A549 (cell line): Measurements from ENCODE around the gene BCL6B. TPM values are rescaled to one million over a fixed set of nuclear protein-coding genes. Genes with fewer than 3 reads are reported as not detected.
"Not testable (repeated sequence)": the region's sequence is repeated elsewhere in the genome, so short reads cannot be mapped to it uniquely, and the experiment has no call there.

ENCODE experiments used
- ATAC-seq, 2 experiments: fragments of 200-7000 bp in 1 of 2; fragments of >200 bp in 1 of 2; cut with Nextera tagmentation in 1 of 2; cut with Tn5 transposase in 1 of 2; 3 replicates each; pipeline versions ENCODE4 v1.8.0 to v1.9.1; 2018 to 2020; ENCODE audit warnings: mild to moderate bottlenecking in 1 of 2, moderate library complexity in 1 of 2
- CTCF ChIA-PET: fragments of 300-600 bp; sonication (Branson Sonifier 250); formaldehyde crosslinking; extraction: SDS; loops from one replicate; lab custom pipeline; 2021; ENCODE audit warnings: antibody characterized with exemption, inconsistent platforms; lab: Yijun Ruan, JAX
- POLR2A ChIA-PET: fragments of 350-600 bp; formaldehyde crosslinking; extraction: SDS; loops from one replicate; lab custom pipeline; 2021; ENCODE audit warnings: antibody characterized with exemption, inconsistent platforms; lab: Yijun Ruan, JAX
- DNase-seq, 2 experiments: peaks; one replicate each; pipeline versions ENCODE4 v3.0.0 to v3.0.0-alpha.2; 2011 to 2016; ENCODE audit warnings: low read depth in 1 of 2, low spot score in 1 of 2
- FAIRE-seq: peaks from 2 replicates; lab custom pipeline; 2011; peaks lifted over from hg19 to GRCh38; lab: Jason Lieb, UNC
- H3K27ac ChIP-seq, 2 experiments: fragments of >200 bp; sonication (Bioruptor Twin); formaldehyde crosslinking; 3 replicates each; pipeline ENCODE4 v1.5.1; 2016 to 2017
- H3K4me1 ChIP-seq: fragments of >200 bp; sonication (Bioruptor Twin); formaldehyde crosslinking; 3 replicates; pipeline ENCODE4 v1.6.1; 2016
- H3K4me2 ChIP-seq: fragments of >200 bp; sonication (Bioruptor Twin); formaldehyde crosslinking; 3 replicates; pipeline ENCODE4 v1.6.1; 2016
- H3K4me3 ChIP-seq: fragments of >200 bp; sonication (Bioruptor Twin); formaldehyde crosslinking; 3 replicates; pipeline ENCODE4 v1.5.1; 2016
- H3K9me3 ChIP-seq: fragments of >200 bp; sonication (Bioruptor Twin); formaldehyde crosslinking; 3 replicates; pipeline ENCODE4 v1.6.1; 2016
- CHD2 ChIP-seq: fragments of 150-350 bp; IDR thresholded peaks from 2 replicates; pipeline ENCODE4 v1.6.1; 2014; ENCODE audit warnings: low read length; ENCODE audit not compliant: partially characterized antibody
- CHD4 ChIP-seq: fragments of 200-600 bp; sonication (generic); IDR thresholded peaks from 2 replicates; pipeline ENCODE4 v1.6.1; 2016; ENCODE audit warnings: antibody characterized with exemption, mild to moderate bottlenecking, borderline replicate concordance
- FOSB ChIP-seq: fragments of 250-450 bp; sonication (Bioruptor Pico); IDR thresholded peaks from 2 replicates; pipeline ENCODE4 v1.5.0; 2020; ENCODE audit warnings: mild to moderate bottlenecking, moderate library complexity
- FOSL2 ChIP-seq, 2 experiments: fragments of 450-650 bp in 1 of 2; fragments of >200 bp in 1 of 2; sonication (Bioruptor Twin) in 1 of 2; formaldehyde crosslinking; IDR thresholded peaks; 2 replicates each; pipeline versions ENCODE4 v1.5.0 to v1.6.1; 2016 to 2020; ENCODE audit warnings: mild to moderate bottlenecking in 1 of 2, moderate library complexity in 1 of 2
- FOXS1 ChIP-seq: fragments of 250-450 bp; sonication (Bioruptor Pico); IDR thresholded peaks from 2 replicates; pipeline ENCODE4 v1.5.0; 2020; ENCODE audit warnings: mild to moderate bottlenecking, moderate library complexity
- HOXB13 ChIP-seq: fragments of 250-450 bp; sonication (Bioruptor Pico); IDR thresholded peaks from 2 replicates; pipeline ENCODE4 v1.5.0; 2020; ENCODE audit warnings: low read depth, mild to moderate bottlenecking, moderate library complexity
- JUN ChIP-seq, 2 experiments: fragments of >200 bp; sonication (Bioruptor Twin); formaldehyde crosslinking; IDR thresholded peaks; 2 replicates in 1 of 2; 3 replicates in 1 of 2; pipeline ENCODE4 v1.6.1; 2016 to 2017
- JUNB ChIP-seq: fragments of >200 bp; sonication (Bioruptor Twin); formaldehyde crosslinking; IDR thresholded peaks from 2 replicates; pipeline ENCODE4 v1.6.1; 2016
- MAFK ChIP-seq: fragments of 450-650 bp; IDR thresholded peaks from 2 replicates; pipeline ENCODE4 v1.6.1; 2014; ENCODE audit not compliant: partially characterized antibody
- NR3C1 ChIP-seq: fragments of >200 bp; sonication (Bioruptor Twin); formaldehyde crosslinking; IDR thresholded peaks from 3 replicates; pipeline ENCODE4 v1.6.1; 2017
- POLR2AphosphoS2 ChIP-seq: conservative IDR thresholded peaks from 2 replicates; pipeline ENCODE4 v1.6.1; 2012; ENCODE audit warnings: low read length, improper control_type of control experiment, inconsistent platforms
- SMC3 ChIP-seq: fragments of >200 bp; sonication (Bioruptor Twin); formaldehyde crosslinking; IDR thresholded peaks from 3 replicates; pipeline ENCODE4 v1.6.1; 2018; ENCODE audit warnings: inconsistent platforms
- TP53 ChIP-seq: fragments of 250-450 bp; sonication (Bioruptor Pico); IDR thresholded peaks from 2 replicates; pipeline ENCODE4 v1.5.0; 2021; ENCODE audit warnings: mild to moderate bottlenecking, moderate library complexity
- WGBS: methylation state at CpG from one replicate; pipeline ENCODE4 v1.1.6; 2017; ENCODE audit errors: missing lambda C conversion rate; 5-methylcytosine and 5-hydroxymethylcytosine counted together
- polyA minus RNA-seq: library from RNA; depleted of rRNA, polyadenylated mRNA; stranded (reverse); fragments of >200 nt; gene quantifications from 2 replicates; pipeline ENCODE4 v1.2.3, GENCODE V29; 2011; rRNA and poly(A)+ RNA removed
- polyA plus RNA-seq, 4 experiments: library from polyadenylated mRNA; depleted of rRNA in 3 of 4; stranded (reverse); fragments of >200 nt; fragmentation: RNase III in 1 of 4; extraction: RNeasy Plus Mini Kit Qiagen cat#74134 plus additional on column Dnase treatment in 1 of 4; gene quantifications; 2 replicates in 3 of 4; 3 replicates in 1 of 4; pipeline ENCODE4 v1.2.3, GENCODE V29; 2011 to 2017
- TF ChIP-seq, protein P1 (sequence below): fragments of >200 bp; sonication (Bioruptor Twin); formaldehyde crosslinking; IDR thresholded peaks from 2 replicates; pipeline ENCODE4 v1.6.1; 2016
- TF ChIP-seq, protein P2 (sequence below): fragments of >200 bp; sonication (Bioruptor Twin); formaldehyde crosslinking; IDR thresholded peaks from 3 replicates; pipeline ENCODE4 v1.6.1; 2016
- TF ChIP-seq, protein P3 (sequence below): IDR thresholded peaks from 2 replicates; pipeline ENCODE4 v1.6.1; 2012
- TF ChIP-seq, protein P4 (sequence below): fragments of 450-650 bp; IDR thresholded peaks from 2 replicates; pipeline ENCODE4 v1.6.1; 2014; ENCODE audit warnings: antibody characterized with exemption

BCL6B gene, protein sequence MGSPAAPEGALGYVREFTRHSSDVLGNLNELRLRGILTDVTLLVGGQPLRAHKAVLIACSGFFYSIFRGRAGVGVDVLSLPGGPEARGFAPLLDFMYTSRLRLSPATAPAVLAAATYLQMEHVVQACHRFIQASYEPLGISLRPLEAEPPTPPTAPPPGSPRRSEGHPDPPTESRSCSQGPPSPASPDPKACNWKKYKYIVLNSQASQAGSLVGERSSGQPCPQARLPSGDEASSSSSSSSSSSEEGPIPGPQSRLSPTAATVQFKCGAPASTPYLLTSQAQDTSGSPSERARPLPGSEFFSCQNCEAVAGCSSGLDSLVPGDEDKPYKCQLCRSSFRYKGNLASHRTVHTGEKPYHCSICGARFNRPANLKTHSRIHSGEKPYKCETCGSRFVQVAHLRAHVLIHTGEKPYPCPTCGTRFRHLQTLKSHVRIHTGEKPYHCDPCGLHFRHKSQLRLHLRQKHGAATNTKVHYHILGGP
- polyA plus RNA-seq (2011; rRNA removed) (0.16 TPM in 1 of 2 replicates, not detected in the other), polyA plus RNA-seq (2017; fragmentation: RNase III; extraction: RNeasy Plus Mini Kit Qiagen cat#74134 plus additional on column Dnase treatment) (0.03 to 0.04 TPM in 2 of 3 replicates, not detected in the other), polyA minus RNA-seq (not detected in 2 replicates)
- polyA plus RNA-seq (2012; cell fraction: cytosol; rRNA removed) = 0.01 TPM in 1 of 2 replicates, not detected in the other
- 0.02 and 0.05 TPM in 2 replicates for polyA plus RNA-seq (2012; cell fraction: nucleus; rRNA removed)

- WGBS = 86% methylated on average over 46 of the region's 47 CpGs
- POLR2A ChIA-PET = interaction anchor here (1.3 kb wide), 1 partner anchor 13 kb away, joined by 16 read pairs; the partner anchor contains the start of gene SLC16A13
These were observed at the start of gene BCL6B for GRCh38 chr17:7022781-7023571. TSS of gene BCL6B (plus strand) at chr17:7023050. CDS start at chr17:7023672, 622 bp downstream.

GRCh38 chr17:6979440-6979839 is 43.4 kb upstream of the BCL6B start:
- DNase-seq, H3K4me2 ChIP-seq, H3K4me1 ChIP-seq, POLR2A ChIA-PET, H3K9me3 ChIP-seq, H3K27ac ChIP-seq, H3K4me3 ChIP-seq, ATAC-seq, FAIRE-seq: not testable (repeated sequence)
- CTCF ChIA-PET = interaction anchor here (1.1 to 2.5 kb wide), 7 partner anchors 10 to 136 kb away, joined by 3 to 7 read pairs (median 3); no protein-coding TSS in a partner anchor
- WGBS = 85% methylated on average over 5 of the region's 5 CpGs

More at GRCh38 chr17:7022781-7023571, at the start of gene BCL6B:
- ATAC-seq (no peak), DNase-seq (no peak), FAIRE-seq (no peak)
- Histone ChIP-seq H3K9me3 (no peaks in the 10 kb centered on the region), H3K4me1 (peaks cover 24% of the 10 kb centered on the region), H3K4me2 (peak within 1 kb of the TSS; percentile 65), H3K4me3 (peak within 1 kb of the TSS; percentile 9; the same call in 1 of the 3 replicates), H3K27ac (peak within 1 kb of the TSS; percentile 42 to 71; a peak in 5 of 6 replicates)
- CTCF ChIA-PET = interaction anchor here (0.6 to 11.4 kb wide), 24 partner anchors 8 to 576 kb away, joined by 3 to 77 read pairs (median 6); no protein-coding TSS in a partner anchor
- no peak for TF ChIP-seq MAFK
- no peak for TF ChIP-seq FOSL2 (IDR thresholded peaks at IDR 0.05)
- no peak for TF ChIP-seq FOSL2 (CRISPR knock-in tag; IDR thresholded peaks at IDR 0.05)
- no peak for TF ChIP-seq CHD2
- TF ChIP-seq JUNB = no peak
- TF ChIP-seq SMC3 = no peak
- no peak for TF ChIP-seq HOXB13 (CRISPR knock-in tag)
- no peak for TF ChIP-seq FOSB (CRISPR knock-in tag)
- TF ChIP-seq, protein P1, sequence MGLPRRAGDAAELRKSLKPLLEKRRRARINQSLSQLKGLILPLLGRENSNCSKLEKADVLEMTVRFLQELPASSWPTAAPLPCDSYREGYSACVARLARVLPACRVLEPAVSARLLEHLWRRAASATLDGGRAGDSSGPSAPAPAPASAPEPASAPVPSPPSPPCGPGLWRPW = no peak
- no peak for TF ChIP-seq POLR2AphosphoS2
- TF ChIP-seq JUN (IDR thresholded peaks at IDR 0.05) = no peak
- no peak for TF ChIP-seq TP53 (CRISPR knock-in tag)
- no peak for TF ChIP-seq NR3C1

DNA sequence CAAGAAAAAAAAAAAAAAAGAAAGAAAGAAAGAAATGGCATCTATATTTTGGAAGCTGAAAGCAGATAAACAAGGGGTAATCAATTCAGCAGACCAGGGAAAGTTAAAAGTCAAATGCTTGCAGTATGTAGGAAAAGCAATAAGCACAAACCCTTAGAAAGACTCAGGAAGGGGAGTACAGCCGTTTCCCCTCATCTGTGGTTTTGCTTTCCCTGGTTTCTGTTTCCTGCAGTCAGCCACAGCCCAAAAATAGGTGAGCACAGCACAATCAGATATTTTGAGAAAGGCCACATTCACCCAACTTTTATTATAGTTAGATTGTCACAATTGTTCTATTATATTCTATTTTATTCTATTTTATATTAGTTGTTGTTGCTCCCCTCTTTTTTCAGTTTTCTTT is 41.4 kb upstream of the BCL6B start:
- CTCF ChIA-PET = interaction anchor here (1.9 to 2.5 kb wide), 2 partner anchors 23 to 138 kb away, joined by 5 to 7 read pairs; no protein-coding TSS in a partner anchor

More for the DNA sequence above, 41.4 kb upstream of the BCL6B start:
- WGBS = 20% methylated on average over 1 of the region's 1 CpG
- POLR2A ChIA-PET = interaction anchor here (0.6 kb wide), 1 partner anchor 310 kb away, joined by 4 read pairs; no protein-coding TSS in a partner anchor
- Histone ChIP-seq H3K4me3 (no peak overlapping the region), H3K4me1 (no peaks in the 10 kb centered on the region), H3K4me2 (no peak overlapping the region)
- FAIRE-seq (no peak), DNase-seq (no peak)
- TF ChIP-seq, protein P2, sequence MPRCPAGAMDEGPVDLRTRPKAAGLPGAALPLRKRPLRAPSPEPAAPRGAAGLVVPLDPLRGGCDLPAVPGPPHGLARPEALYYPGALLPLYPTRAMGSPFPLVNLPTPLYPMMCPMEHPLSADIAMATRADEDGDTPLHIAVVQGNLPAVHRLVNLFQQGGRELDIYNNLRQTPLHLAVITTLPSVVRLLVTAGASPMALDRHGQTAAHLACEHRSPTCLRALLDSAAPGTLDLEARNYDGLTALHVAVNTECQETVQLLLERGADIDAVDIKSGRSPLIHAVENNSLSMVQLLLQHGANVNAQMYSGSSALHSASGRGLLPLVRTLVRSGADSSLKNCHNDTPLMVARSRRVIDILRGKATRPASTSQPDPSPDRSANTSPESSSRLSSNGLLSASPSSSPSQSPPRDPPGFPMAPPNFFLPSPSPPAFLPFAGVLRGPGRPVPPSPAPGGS = no peak
- TF ChIP-seq, protein P1 = no peak
- TF ChIP-seq, protein P3, sequence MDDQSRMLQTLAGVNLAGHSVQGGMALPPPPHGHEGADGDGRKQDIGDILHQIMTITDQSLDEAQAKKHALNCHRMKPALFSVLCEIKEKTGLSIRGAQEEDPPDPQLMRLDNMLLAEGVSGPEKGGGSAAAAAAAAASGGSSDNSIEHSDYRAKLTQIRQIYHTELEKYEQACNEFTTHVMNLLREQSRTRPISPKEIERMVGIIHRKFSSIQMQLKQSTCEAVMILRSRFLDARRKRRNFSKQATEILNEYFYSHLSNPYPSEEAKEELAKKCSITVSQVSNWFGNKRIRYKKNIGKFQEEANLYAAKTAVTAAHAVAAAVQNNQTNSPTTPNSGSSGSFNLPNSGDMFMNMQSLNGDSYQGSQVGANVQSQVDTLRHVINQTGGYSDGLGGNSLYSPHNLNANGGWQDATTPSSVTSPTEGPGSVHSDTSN = no peak
- no peak for TF ChIP-seq CHD4
- TF ChIP-seq, protein P4, sequence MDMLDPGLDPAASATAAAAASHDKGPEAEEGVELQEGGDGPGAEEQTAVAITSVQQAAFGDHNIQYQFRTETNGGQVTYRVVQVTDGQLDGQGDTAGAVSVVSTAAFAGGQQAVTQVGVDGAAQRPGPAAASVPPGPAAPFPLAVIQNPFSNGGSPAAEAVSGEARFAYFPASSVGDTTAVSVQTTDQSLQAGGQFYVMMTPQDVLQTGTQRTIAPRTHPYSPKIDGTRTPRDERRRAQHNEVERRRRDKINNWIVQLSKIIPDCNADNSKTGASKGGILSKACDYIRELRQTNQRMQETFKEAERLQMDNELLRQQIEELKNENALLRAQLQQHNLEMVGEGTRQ = no peak
- TF ChIP-seq FOXS1 (CRISPR knock-in tag) = no peak
- TF ChIP-seq, all 56 proteins: peak for 0
- H3K27ac ChIP-seq = no peak overlapping the region
- H3K9me3 ChIP-seq = no peaks in the 10 kb centered on the region
- ATAC-seq = no peak
